HG03045 (cell line): ENCODE results near the gene RPS2.
"Not testable (repeated sequence)": the region's sequence is repeated elsewhere in the genome, so short reads cannot be mapped to it uniquely, and the experiment has no call there.

Experiments used
- ATAC-seq: cut with Tn5 transposase; IDR thresholded peaks from one replicate; pipeline ENCODE4 v1.9.1; 2021; ENCODE audit warnings: mild to moderate bottlenecking, moderate library complexity; ENCODE audit not compliant: unreplicated experiment

The RPS2 gene

GRCh38 chr16:1920727-1921171 is 43.9 kb downstream of the RPS2 start:
- no peak for ATAC-seq

GRCh38 chr16:1920122-1920521 is 44.5 kb downstream of the RPS2 start:
- not testable (repeated sequence) for ATAC-seq

GRCh38 chr16:1919327-1919998 is 45.2 kb downstream of the RPS2 start:
- no peak for ATAC-seq

GRCh38 chr16:1918351-1919326 is 46.0 kb downstream of the RPS2 start, which contains the start of gene HS3ST6:
Gene HS3ST6 (minus strand): TSS chr16:1918415. CDS start chr16:1918323, 92 bp downstream.
- ATAC-seq = no peak

GRCh38 chr16:1917665-1918350 is 46.8 kb downstream of the RPS2 start:
- no peak for ATAC-seq

GRCh38 chr16:1917056-1917664 is 47.5 kb downstream of the RPS2 start:
- no peak for ATAC-seq

- no peak for ATAC-seq
Observed at GRCh38 chr16:1916640-1916990, 48.0 kb downstream of the RPS2 start.

GRCh38 chr16:1915732-1916639 is 48.6 kb downstream of the RPS2 start:
- no peak for ATAC-seq

GRCh38 chr16:1914988-1915387 is 49.6 kb downstream of the RPS2 start:
- no peak for ATAC-seq

GRCh38 chr16:1914084-1914608 is 50.5 kb downstream of the RPS2 start:
- no peak for ATAC-seq

GRCh38 chr16:1913327-1914083 is 51.1 kb downstream of the RPS2 start:
- ATAC-seq = no peak

GRCh38 chr16:1912215-1912543 is 52.4 kb downstream of the RPS2 start:
- ATAC-seq = no peak
